Fibroblast of upper back skin (primary cell): ENCODE data around the gene FARP1.
A peak's percentile ranks its signal among the peaks of the same experiment; 100 is the strongest.

Source experiments
- DNase-seq: peaks from one replicate; pipeline ENCODE4 v3.0.0-alpha.2; 2013

The FARP1 gene

DNA sequence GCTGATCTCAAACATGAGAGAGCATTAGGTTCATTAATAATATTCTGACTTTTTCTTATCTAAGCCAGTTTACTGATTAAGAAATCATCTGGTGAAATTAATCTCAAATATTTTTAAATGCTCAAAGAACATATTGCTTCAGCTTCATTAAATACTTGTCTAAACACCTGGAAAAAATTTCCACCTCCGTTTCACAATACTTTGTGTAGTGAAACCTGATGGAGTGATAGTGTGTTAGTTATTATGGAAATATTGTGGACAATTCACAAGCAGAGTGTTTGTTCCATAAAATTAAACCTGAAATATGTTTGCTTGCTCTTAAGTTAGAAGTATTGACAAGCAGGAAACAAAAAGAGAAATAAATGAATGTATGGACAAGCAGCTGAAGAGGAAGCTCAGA lies 91.5 kb downstream of the FARP1 start:
- DNase-seq: no peak

DNA sequence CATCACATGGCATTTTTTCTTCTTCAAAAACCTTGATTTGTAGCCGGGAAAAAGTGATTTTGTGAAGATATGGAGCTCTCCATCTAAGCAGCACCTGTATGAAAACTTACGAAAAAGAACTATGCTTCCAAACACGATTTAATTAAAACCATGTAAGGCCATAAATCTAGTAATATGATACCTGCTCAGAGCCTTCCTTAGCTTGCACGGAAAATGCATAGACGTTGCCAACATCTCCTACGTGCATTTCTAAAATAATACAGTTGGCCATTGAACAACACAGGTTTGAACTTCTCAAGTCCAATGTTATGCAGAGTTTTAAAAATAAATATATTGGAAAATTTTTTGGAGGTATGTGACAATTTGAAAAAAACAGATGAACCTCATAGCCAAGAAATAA lies 93.3 kb downstream of the FARP1 start:
- no peak for DNase-seq

DNA sequence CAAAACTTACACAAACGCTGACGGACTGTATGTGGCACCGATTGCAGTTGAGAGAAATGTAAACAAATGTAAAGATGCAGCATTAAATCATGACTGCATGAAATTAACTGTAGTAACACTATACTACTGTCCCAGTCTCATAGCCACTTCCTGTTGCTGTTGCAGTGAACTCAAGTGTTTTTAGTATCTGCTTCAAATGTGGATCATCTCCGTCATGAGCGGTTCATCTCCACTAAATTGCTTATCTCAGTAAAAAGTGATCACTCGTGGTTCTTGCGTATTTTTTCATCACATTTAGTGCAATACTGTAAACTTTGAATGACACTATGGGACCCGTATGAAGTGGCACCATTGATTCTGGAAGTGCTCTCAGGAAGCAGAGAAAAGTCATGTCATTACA lies 94.4 kb downstream of the FARP1 start:
- DNase-seq: no peak

DNA sequence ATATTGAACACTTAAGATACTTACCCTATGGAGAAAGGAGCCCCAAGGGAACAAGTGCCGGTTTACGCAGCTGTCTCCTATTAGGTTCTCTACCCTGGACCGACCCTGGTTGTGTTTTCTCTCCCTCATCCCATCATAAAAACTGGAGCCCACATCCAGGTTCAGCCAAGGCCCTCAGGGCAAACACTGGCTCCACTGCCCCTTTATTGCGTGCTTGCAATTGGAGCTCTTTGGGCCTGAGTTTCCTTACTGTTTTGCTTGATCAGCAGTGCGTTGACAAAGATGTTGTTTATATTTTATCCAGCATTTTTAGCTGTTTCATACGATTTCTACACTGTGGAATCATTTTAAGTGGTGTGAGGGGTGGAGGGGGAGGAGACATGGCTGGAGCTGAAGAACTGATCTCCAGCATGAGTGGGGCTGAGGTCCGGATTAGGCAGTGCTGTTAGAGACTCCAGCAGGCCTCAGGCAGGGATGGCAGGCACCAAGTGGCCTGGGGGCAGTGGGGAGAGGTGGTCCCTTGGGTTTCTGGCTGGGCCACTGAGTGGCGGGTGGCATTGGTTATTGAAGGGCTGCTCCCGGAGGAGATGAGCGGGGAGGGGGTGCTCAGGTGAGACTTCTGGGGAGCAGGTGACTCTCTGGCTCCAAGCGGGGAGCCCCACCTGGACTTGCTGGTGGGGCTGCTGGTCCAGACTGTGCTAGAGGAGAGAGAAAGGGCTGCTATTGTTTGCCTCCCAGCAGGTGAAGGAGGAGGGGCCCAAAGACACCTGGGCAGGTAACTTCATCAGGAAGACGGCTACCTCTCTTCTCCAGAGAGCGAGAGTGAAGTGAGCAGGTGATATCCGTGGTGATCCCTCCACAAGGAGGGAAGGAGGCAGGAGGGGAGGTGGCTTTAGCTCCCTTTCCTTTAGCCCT lies 96.5 kb downstream of the FARP1 start:
- no peak for DNase-seq

DNA sequence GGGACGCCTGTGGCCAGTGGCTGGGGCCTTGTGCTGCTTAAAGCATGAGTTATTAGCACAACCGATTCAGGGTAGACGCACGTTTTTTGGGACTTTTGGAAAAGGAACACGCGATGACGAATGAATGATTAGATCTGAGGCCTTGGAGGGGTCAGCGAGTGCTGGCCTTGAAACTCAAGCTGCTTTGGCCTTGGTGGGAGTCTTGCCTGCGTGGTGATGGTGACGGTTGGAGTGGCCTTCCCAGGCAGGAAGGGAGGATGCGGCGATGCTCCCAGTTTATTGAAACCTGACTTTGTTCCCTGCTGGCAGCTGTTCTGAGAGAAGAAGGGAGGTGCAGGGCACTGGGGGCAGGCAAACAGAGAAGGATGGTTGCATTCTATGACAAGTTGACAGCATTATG lies 97.2 kb downstream of the FARP1 start:
- no peak for DNase-seq

DNA sequence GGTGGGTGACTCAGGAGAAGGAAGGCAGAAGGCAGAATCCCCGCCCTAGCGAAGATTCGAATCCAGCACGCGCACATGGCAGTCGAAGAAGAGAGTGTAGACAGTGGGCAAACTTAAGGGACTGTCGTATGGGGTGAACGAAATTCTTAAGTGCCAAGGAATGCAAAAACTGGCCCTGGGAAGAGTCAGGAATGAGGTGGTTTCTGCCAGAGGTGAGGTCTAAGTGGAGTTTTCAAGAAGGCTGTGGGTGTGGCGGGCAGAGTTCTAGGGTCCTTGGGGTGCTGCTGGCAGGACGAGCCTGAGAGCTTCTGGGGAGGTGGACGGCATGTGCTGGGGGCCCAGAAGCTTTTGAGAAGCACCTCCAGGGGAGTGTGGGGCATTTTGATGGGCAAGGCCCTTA lies 98.1 kb downstream of the FARP1 start:
- DNase-seq: no peak

DNA sequence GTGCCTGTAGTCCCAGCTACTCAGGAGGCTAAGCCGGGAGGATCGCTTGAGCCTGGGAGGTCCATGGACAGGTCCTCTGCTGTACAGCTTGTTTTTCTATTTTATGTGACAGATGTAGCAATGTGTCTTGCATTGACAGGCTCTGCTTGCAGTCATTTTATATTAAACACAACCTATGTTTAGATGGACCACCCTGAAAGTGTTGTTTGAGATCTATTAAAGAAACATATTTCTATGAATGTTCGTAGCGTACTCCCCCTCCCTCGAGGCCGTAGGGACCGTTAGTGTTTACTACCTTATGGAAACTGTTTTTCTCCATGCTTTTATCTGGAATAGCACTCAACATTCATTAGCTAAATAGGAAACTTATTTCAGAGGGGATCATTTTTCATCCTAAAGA lies 99.1 kb downstream of the FARP1 start:
- DNase-seq: no peak

DNA sequence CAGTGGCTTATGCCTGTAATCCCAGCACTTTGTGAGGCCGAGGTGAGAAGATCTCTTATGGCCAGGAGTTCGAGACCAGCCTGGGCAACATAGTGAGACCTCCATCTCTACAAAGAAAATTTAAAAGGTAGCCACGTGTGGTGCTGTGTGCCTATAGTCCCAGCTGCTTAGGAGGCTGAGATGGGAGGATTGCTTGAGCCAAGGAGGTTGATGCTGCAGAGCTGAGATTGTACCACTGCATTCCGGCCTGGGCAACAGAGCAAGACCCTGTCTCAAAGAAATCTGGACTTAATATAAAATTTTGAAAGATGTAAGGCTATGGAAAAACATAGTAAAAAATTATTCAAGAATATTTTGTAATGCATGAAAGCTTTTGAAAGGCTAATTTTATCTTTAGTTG lies 99.5 kb downstream of the FARP1 start:
- no peak for DNase-seq

DNA sequence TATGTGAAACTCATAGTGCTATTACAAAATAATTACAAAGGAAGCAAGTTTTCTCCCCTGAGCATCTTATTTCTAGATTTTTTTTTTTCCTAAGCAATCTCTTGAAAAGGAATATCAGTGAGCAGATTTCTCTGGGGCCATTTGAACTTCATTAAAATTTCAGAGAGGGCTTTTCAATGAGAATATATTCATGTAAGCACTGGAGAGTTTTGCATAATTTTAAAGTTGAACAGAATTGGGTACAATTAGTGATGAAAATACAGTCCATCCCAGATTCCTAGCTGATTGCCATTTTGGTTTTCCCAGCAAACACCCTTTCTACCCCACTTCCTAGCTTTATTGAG lies 101.0 kb downstream of the FARP1 start:
- DNase-seq: no peak

DNA sequence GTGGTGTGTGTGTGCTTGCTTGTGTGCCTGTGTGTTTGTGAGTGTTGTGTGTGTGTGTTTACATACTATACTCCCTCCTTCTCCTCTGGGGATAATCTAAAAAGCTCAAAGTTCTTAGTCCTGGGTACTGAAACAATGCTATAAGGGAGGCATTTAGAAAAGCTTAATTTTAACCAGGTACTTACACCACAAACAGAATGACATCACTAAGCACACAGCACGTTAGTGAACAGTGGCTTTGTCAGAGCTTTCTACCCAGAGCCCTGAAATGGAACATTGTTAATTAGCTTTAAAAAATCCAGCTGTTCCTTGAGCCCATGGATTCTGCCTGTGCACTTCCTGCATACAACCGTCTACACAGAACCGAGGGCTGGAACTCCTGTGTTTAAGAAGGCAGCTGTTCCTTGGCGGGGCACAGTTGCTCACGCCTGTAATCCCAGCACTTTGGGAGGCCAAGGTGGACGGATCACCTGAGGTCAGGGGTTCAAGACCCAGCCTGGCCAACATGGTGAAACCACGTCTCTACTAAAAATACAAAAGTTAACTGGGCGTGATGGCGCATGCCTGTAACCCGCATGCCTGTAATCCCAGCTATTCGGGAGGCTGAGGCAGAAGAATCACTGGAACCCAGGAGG lies 103.8 kb downstream of the FARP1 start:
- DNase-seq: no peak

DNA sequence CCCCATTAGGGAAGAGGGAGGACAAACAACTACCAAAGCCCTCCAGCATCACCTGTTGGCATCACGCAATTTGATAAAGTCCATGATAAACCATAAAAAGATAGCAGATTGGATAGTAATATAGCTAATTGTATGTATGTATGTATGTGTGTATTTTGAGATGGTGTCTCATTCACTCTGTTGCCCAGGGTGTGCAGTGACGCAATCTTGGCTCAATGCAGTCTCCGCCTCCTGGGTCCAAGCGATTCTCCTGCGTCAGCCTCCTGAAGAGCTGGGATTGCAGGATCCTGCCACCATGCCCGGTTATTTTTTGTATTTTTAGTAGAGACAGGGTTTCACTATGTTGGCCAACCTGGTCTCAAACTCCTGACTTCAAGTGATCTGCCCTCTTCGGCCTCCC lies 108.8 kb downstream of the FARP1 start:
- DNase-seq: no peak

DNA sequence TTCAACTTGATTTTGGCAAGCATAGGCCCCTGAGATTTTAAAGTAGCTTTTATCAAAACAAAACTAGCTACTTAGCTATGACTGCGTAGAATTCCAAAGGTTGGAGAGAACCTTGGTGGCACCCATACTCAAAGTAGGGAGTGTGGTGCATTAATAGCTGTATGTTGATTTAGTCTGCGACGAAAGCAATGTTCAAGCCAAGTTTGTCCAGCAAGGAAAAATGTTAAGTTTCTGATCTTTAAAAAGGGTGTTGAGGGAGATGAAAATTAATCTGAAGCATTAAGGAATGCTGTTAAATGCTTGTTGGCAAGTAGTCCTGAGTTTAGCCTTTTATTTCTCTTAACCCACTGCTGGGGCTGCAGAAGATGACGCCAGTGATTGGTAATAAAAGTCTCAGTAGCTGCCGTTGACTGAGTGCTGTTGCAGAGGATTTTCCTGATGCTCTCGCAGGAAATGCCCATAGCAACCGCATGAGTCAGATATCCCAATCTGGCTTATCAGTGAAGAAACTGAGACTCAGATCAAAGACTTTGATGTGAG lies 110.1 kb downstream of the FARP1 start:
- DNase-seq: peak; percentile 86

DNA sequence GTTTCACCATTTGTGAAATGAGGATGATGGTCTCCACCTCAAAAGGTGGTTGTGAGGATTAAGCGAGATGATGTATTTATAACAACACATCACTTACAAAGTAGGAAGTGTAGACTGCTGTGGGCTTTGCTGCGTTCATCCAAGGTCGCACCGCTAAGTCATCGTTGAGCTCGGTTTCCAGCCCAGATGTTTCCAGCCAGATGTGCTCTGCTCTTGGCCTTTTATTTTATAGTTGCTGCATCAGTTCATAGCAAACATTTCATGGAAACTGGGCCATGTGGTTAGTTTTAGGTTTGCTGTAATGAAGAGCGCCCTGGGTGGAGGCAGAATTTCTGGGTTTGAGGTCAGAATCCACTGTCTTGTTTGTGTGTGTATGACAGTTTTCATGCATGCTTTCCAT lies 110.6 kb downstream of the FARP1 start:
- DNase-seq: peak; percentile 22

DNA sequence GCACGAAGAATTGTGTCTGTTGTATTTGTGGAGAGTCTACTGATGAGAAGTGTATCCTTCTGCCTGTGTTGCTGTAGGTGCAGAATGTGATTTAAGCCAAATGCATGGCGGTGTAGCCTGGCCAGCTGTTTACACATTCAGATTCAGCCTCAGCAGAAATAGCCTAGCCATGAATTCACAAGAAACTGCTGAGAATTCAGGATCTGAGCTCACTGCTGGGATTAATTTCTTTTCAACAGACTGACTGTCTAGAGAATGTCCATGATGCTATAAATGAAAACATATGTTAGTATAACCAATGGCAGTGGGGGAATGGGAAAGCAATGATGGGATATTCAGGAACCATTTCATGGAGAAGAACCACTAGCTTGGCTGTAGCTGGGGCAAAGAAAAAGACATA lies 111.6 kb downstream of the FARP1 start:
- DNase-seq: peak; percentile 95

DNA sequence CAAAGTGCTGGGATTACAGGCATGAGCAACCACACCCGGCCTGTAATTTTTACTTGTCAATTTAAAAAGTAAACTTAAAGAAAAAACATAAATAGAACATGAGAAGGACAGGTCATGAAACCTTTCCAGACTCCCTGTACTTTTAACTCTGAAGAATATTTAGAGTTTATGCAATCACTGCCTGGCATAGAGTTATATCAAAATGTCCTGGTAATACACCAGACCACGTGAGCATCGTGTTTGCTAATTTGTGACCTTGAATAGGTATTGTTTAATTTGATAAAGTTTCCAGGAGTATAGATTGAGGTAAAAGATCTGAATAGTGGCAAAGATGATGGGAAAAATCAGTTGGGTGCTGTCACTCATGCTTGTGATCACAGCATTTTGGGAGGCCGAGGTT lies 115.3 kb downstream of the FARP1 start:
- DNase-seq: no peak

DNA sequence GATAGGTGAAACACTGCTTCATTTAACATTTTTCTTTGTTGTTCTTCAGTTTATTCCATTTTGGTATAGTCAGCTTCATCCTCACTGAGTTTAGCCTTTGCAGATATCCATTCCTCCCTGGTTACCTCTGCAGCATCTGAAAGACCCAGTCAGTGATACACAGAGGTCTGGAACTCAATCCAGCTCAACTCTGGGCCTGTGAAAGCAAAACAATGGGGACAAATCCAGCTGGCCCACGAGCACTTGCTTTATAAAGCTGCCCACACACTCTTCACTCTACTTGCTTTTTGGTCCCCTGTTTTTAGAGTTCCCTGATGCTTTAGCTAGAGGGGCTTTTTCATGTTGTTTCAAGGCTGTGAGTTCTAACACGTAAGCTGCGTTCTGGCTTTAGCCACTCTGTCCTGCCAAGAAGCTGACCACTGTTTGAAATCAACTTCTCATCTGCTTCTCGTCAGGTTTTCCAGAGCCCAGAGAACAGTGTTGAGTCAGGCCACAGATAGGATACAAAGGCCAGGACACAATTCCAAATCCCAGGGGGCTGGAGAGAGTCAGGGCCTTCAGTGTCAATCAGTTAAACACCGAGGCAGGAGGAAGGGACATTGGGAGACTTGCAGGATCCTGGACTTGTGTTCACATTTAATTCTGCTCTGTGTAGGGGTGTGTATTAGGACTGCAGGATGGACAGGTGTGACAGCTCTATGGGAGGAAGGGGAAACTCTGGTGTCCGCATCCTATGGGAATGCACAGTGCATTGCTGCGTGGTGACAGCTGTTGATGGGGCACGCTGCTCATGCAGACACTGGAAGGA lies 117.7 kb downstream of the FARP1 start:
- no peak for DNase-seq

DNA sequence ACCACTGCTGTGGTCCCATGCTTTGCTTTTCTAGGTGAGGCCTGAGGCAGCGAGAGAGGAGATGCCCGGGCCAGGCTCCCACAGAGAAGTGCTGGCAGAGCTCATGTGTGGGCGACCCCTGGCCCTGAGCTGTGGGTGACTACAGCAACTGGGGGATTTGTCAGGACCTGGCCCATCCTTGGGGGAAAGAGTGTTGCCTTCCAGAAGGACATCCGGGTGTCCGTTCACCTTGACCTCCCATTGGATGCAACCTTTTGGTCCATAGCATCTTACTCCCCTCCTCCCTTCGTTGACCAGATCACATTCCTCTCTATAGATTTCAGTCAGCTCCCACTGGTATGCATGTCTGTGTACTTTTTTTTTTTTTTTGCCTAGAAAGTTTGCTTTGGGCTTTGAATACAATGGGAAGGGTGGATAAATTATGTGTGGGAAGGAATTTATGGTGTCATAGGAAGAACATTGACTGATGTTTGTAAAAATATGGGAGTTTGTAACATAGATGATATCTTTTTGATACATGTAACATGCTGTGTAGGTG lies 118.3 kb downstream of the FARP1 start:
- DNase-seq: peak; percentile 33

DNA sequence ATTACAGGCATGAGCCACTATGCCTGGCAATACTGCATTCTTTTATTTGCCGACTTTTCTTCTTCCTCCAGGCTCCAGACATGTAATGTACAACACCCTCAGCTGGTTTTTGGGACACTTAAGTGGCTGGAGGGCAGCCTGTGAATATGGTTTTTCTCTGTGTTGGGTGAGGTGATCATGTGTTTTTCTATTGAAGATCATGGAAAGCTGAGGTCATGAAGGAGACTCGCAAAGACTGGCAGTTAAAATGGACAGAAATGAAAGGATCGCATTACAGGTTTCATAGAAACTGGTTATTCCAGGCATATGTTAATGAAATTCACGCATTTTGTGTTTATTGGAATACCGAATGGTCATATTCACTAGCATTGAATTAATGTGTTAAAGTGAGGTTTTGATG lies 119.4 kb downstream of the FARP1 start:
- no peak for DNase-seq

DNA sequence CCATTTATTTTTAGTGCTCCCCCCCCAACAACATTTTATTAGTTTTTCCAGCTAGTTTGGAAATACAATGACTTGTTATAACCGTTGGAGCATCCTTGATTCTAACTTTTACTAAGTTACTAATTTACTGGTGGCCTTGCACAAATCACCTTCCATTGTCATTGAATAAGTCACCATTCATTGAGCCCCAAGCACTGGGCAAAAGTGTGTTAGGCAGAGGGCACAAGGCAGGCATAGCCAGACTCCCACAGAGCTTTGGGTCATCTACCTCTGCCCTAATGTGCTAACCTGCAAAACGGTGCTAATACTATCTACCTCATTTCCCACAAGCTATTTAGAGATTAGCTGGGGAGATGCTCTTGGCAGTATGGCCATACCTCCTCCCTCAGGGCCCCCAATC lies 120.9 kb downstream of the FARP1 start:
- DNase-seq: no peak

DNA sequence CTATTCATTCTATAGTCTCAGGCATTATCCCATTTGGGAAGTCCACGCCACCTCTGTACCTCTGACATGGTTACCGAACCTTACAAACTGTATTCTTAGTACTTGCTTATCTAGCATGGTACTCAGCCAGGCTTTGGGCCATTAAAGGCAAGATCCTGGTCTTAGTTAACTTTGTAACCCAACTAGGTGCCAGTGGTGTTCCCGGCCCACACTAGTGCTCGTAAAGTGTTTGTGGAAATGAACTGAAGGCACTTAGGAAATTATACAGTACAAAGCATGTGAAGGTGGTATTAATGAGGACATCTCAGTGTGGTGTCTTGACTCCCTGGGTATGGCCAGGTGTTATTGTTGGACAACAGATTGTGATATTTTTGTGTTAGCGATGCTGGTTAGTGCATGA lies 122.0 kb downstream of the FARP1 start:
- DNase-seq: no peak

DNA sequence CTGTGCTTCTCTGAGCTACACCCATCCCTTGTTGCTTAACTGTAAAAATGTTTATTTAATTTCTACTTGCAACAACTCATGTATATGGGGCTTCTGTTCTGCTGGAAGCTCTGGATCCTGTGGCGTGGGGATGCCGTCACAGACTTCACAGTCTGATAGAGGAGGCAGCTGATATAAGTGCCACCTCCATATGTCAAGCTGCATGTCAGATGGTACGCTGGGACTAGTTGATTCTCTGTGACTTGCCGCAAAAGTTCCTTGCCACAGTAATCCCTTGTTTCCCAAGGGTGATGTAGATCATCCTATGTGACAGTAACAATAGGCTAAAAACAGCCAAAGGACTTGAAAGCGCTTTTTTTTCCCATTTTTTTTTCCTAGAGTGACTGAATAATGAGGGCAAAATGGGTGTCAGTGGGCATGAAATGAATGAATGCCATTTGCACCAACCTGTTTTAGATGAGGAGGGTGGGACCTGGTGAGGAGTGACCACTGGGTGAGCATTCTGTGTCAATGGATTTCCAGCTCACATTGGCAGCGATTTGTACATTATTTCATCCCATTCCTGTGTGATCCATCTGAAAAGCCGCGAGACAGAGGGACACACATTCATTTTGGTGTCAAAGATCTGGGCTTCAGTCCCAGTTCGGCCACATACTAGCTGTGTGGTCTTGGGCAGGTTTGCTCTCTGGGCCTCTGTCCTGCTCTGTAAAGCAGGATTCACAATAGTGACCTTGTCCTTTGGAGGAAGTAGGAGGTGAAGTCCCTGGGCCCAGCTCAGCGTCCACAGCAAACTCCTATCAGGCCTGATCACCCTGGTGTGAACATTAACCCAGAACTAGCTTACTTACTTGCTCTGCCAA lies 123.0 kb downstream of the FARP1 start:
- DNase-seq: peak; percentile 24
